Right cardiac atrium (tissue), 5 donors: ENCODE measurements around the gene L2HGDH. TPM values are rescaled to one million over a fixed set of nuclear protein-coding genes. Genes with fewer than 3 reads are reported as not detected.

Experiments used
- ATAC-seq, 2 donors: fragments of 200-7000 bp; cut with Tn5 transposase; one replicate each; pipeline versions ENCODE4 v1.8.0 to v1.9.1; 2020; ENCODE audit warnings: moderate library complexity in 2 of 2, mild to moderate bottlenecking in 1 of 2
- DNase-seq, 3 donors: peaks; one replicate each; pipeline ENCODE4 v3.0.0-alpha.2; 2020
- H3K27ac ChIP-seq: one replicate; pipeline ENCODE4 v1.5.1; 2013; ENCODE audit warnings: mild to moderate bottlenecking, low read length, control low read depth, moderate library complexity
- H3K27me3 ChIP-seq: one replicate; pipeline ENCODE4 v1.6.1; 2013; ENCODE audit not compliant: control insufficient read depth, insufficient read depth
- H3K4me1 ChIP-seq: one replicate; pipeline ENCODE4 v1.6.1; 2013; ENCODE audit warnings: low read length; ENCODE audit not compliant: control insufficient read depth, insufficient read depth
- H3K4me3 ChIP-seq: one replicate; pipeline ENCODE4 v1.5.1; 2013; ENCODE audit warnings: low read length, control low read depth
- H3K9me3 ChIP-seq: one replicate; pipeline ENCODE4 v1.6.1; 2013; ENCODE audit warnings: low read length; ENCODE audit not compliant: control insufficient read depth
- WGBS: extraction: QIAGEN DNeasy Blood & Tissue Kit; methylation state at CpG from one replicate; pipeline ENCODE4 v1.1.7; 2013; 5-methylcytosine and 5-hydroxymethylcytosine counted together
- intact Hi-C, 4 donors: fragments of 100-400 bp; cut with DNase I; formaldehyde crosslinking; loops; one replicate each; pipeline versions ENCODE4 v1.11.0 to v1.14.0; 2022 to 2023
- polyA plus RNA-seq: library from polyadenylated mRNA; stranded (reverse); fragments of 200-250 nt; gene quantifications from one replicate; pipeline ENCODE4 v1.2.3, GENCODE V29; 2013
- total RNA-seq, 4 donors: library from RNA; stranded (reverse); fragmentation: NEBNext Ultra II Directional; extraction: Animal tissue kit (Norgen Biotek cat#: 25700); gene quantifications; one replicate each; pipeline ENCODE4 v1.2.1, GENCODE V29; 2021
- donor health status: healthy with polysubstance abuse.
- donor health status: DM: no; HTN: yes; CAD: no.
- donor health status: DM: no; HTN: no; CAD: no.
- donor health status: DM: no; HTN: yes; CAD: no; lungs with severe emphysema.
- donor health status: DM: yes; HTN: yes; CAD: no.

L2HGDH gene
- total and polyA plus RNA-seq, 5 donors = 4.4 to 9.4 (median 7.3) TPM

GRCh38 chr14:50288146-50288545 lies 23.9 kb downstream of the L2HGDH start:
- 98% methylated on average over 5 of the region's 5 CpGs for WGBS
- H3K4me1 ChIP-seq = no peaks in the 10 kb centered on the region

GRCh38 chr14:50285861-50286260 lies 26.2 kb downstream of the L2HGDH start:
- Histone ChIP-seq H3K27me3 (no peaks in the 10 kb centered on the region), H3K9me3 (no peaks in the 10 kb centered on the region), H3K27ac (no peak overlapping the region), H3K4me3 (no peak overlapping the region), H3K4me1 (no peaks in the 10 kb centered on the region)
- ATAC-seq (no peak), DNase-seq (no peak)
- intact Hi-C loops = no loop called here

More at GRCh38 chr14:50288146-50288545, 23.9 kb downstream of the L2HGDH start:
- intact Hi-C loops = no loop called here
- no peak for DNase-seq
- Histone ChIP-seq H3K4me3 (no peak overlapping the region), H3K27ac (no peak overlapping the region), H3K9me3 (no peaks in the 10 kb centered on the region), H3K27me3 (no peaks in the 10 kb centered on the region)
- ATAC-seq = no peak

GRCh38 chr14:50272498-50272897 lies 39.5 kb downstream of the L2HGDH start:
- H3K4me1 ChIP-seq = no peaks in the 10 kb centered on the region
- intact Hi-C loops = no loop called here
- DNase-seq (no peak), ATAC-seq (no peak)
- no peak overlapping the region for H3K4me3 ChIP-seq
- H3K27ac ChIP-seq = no peak overlapping the region
- 97% methylated on average over 1 of the region's 1 CpG for WGBS
- no peaks in the 10 kb centered on the region for H3K27me3 ChIP-seq
- H3K9me3 ChIP-seq = no peaks in the 10 kb centered on the region

- Histone ChIP-seq H3K27ac (no peak overlapping the region), H3K27me3 (no peaks in the 10 kb centered on the region), H3K4me3 (no peak overlapping the region), H3K4me1 (no peaks in the 10 kb centered on the region), H3K9me3 (no peaks in the 10 kb centered on the region)
- no peak for ATAC-seq
- DNase-seq = no peak
- WGBS = 84% methylated on average over 6 of the region's 6 CpGs
- intact Hi-C loops = no loop called here
These were observed 41.1 kb downstream of the L2HGDH start for GRCh38 chr14:50270932-50271331.

GRCh38 chr14:50265029-50265428 lies 47.0 kb downstream of the L2HGDH start:
- intact Hi-C loops = no loop called here
- Histone ChIP-seq H3K27me3 (no peaks in the 10 kb centered on the region), H3K9me3 (no peaks in the 10 kb centered on the region), H3K4me1 (no peaks in the 10 kb centered on the region), H3K4me3 (no peak overlapping the region), H3K27ac (no peak overlapping the region)
- DNase-seq (no peak), ATAC-seq (no peak)

- Histone ChIP-seq H3K27me3 (no peaks in the 10 kb centered on the region), H3K9me3 (no peaks in the 10 kb centered on the region), H3K27ac (no peak overlapping the region), H3K4me3 (no peak overlapping the region), H3K4me1 (no peaks in the 10 kb centered on the region)
- ATAC-seq (no peak), DNase-seq (no peak)
- 55% methylated on average over 4 of the region's 4 CpGs for WGBS
- intact Hi-C loops = no loop called here
These were observed 48.7 kb downstream of the L2HGDH start for GRCh38 chr14:50263321-50263720.

GRCh38 chr14:50262865-50263264 lies 49.2 kb downstream of the L2HGDH start:
- no peak overlapping the region for H3K4me3 ChIP-seq
- no peaks in the 10 kb centered on the region for H3K4me1 ChIP-seq
- no peaks in the 10 kb centered on the region for H3K9me3 ChIP-seq
- intact Hi-C loops = no loop called here
- H3K27me3 ChIP-seq = no peaks in the 10 kb centered on the region
- 50% methylated on average over 2 of the region's 2 CpGs for WGBS
- DNase-seq (no peak), ATAC-seq (no peak)
- no peak overlapping the region for H3K27ac ChIP-seq

GRCh38 chr14:50260511-50260910 lies 51.5 kb downstream of the L2HGDH start:
- H3K27me3 ChIP-seq = no peaks in the 10 kb centered on the region
- WGBS = 40% methylated on average over 3 of the region's 3 CpGs
- DNase-seq = no peak
- H3K4me1 ChIP-seq = no peaks in the 10 kb centered on the region
- peak in 1 of 2 donors; percentile 46 for ATAC-seq
- H3K4me3 ChIP-seq = no peak overlapping the region
- H3K9me3 ChIP-seq = no peaks in the 10 kb centered on the region
- no peak overlapping the region for H3K27ac ChIP-seq
- intact Hi-C loops = no loop called here

- no peaks in the 10 kb centered on the region for H3K9me3 ChIP-seq
- ATAC-seq = no peak
- H3K4me3 ChIP-seq = no peak overlapping the region
- no peak for DNase-seq
- H3K4me1 ChIP-seq = no peaks in the 10 kb centered on the region
- intact Hi-C loops = no loop called here
- no peak overlapping the region for H3K27ac ChIP-seq
- 78% methylated on average over 3 of the region's 3 CpGs for WGBS
- no peaks in the 10 kb centered on the region for H3K27me3 ChIP-seq
These were observed 52.0 kb downstream of the L2HGDH start for GRCh38 chr14:50260072-50260471.

- Histone ChIP-seq H3K27ac (no peak overlapping the region), H3K4me1 (no peaks in the 10 kb centered on the region), H3K27me3 (no peaks in the 10 kb centered on the region), H3K4me3 (no peak overlapping the region), H3K9me3 (no peaks in the 10 kb centered on the region)
- intact Hi-C loops = no loop called here
- DNase-seq (no peak), ATAC-seq (peak in 1 of 2 donors; percentile 83)
- WGBS = 29% methylated on average over 2 of the region's 2 CpGs
These were observed 54.3 kb downstream of the L2HGDH start for GRCh38 chr14:50257732-50258131.

- Histone ChIP-seq H3K27me3 (no peaks in the 10 kb centered on the region), H3K4me3 (no peak overlapping the region), H3K9me3 (no peaks in the 10 kb centered on the region), H3K27ac (no peak overlapping the region), H3K4me1 (no peaks in the 10 kb centered on the region)
- intact Hi-C loops = no loop called here
- 72% methylated on average over 3 of the region's 3 CpGs for WGBS
- no peak for ATAC-seq
- DNase-seq = no peak
These were observed 57.8 kb downstream of the L2HGDH start for GRCh38 chr14:50254248-50254647.

GRCh38 chr14:50249136-50249775 lies 62.8 kb downstream of the L2HGDH start:
- H3K27me3 ChIP-seq = no peaks in the 10 kb centered on the region
- WGBS = 87% methylated on average over 7 of the region's 7 CpGs
- H3K27ac ChIP-seq = no peak overlapping the region
- no peaks in the 10 kb centered on the region for H3K4me1 ChIP-seq
- H3K4me3 ChIP-seq = no peak overlapping the region
- ATAC-seq (no peak), DNase-seq (no peak)
- no peaks in the 10 kb centered on the region for H3K9me3 ChIP-seq
- intact Hi-C loops = no loop called here
